Measurements from ENCODE around the gene SLC13A3. TPM values are rescaled to one million over a fixed set of nuclear protein-coding genes. Genes with fewer than 3 reads are reported as not detected.

The SLC13A3 gene
- total RNA-seq, 2 experiments from 2014 or later = not detected

DNA sequence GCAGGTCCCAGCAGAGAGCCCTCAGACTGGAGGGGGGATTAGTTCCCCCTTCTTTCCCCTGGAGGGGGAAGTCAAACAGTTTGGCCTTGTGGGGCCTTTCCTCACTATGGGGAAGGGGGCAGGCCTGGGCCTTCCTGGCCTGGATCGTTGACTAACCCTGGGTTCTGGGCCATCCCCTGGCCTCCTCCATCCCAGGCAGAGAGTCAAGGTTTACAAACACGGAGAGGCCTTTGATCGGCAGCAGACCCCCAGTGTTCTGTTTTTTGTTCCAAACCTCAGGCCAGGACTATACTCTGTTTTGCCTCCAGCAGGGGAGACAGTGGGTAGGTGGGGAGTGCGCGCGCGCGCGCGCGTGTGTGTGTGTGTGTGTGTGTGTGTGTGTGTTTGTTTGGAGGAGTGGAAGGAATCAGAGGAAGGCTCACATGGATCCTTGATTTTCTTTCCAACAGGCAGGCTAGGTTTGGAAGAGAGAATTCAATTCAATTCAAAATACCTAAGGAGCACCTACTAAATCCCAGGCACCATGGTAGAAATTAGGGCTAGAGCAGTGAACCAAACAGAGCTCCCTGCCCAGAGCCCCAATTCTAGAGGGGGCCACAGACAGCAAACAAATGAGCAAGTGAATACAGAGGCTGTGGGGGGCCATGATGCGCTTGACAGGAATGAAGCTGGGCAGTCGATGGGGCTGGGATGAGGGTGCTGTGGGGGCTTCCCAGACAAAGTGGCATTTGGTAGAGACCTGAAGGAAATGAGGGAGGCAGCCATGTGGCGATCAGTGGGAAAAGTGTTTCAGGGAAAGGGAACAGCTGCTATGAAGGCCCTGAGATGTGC lies 23.2 kb upstream of the SLC13A3 start:
- no peaks in the 10 kb centered on the region for H3K27me3 Mint-ChIP-seq
- no peak overlapping the region for H3K4me3 Mint-ChIP-seq
- ATAC-seq (no peak), DNase-seq (no peak)
- peaks cover 8% of the 10 kb centered on the region for H3K36me3 Mint-ChIP-seq (ENCODE audit: low read depth)
- TF ChIP-seq, protein P1, sequence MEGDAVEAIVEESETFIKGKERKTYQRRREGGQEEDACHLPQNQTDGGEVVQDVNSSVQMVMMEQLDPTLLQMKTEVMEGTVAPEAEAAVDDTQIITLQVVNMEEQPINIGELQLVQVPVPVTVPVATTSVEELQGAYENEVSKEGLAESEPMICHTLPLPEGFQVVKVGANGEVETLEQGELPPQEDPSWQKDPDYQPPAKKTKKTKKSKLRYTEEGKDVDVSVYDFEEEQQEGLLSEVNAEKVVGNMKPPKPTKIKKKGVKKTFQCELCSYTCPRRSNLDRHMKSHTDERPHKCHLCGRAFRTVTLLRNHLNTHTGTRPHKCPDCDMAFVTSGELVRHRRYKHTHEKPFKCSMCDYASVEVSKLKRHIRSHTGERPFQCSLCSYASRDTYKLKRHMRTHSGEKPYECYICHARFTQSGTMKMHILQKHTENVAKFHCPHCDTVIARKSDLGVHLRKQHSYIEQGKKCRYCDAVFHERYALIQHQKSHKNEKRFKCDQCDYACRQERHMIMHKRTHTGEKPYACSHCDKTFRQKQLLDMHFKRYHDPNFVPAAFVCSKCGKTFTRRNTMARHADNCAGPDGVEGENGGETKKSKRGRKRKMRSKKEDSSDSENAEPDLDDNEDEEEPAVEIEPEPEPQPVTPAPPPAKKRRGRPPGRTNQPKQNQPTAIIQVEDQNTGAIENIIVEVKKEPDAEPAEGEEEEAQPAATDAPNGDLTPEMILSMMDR (IDR thresholded peaks at IDR 0.05) = no peak
- POLR2A ChIA-PET = no interaction called here
- CTCF ChIA-PET = no interaction called here
- peak overlapping the region; percentile 30 for H3K27ac Mint-ChIP-seq
- intact Hi-C loops (cut with micrococcal nuclease) = no loop called here
- H3K4me1 Mint-ChIP-seq (ENCODE audit: low read depth) = no peaks in the 10 kb centered on the region
- H3K9me3 Mint-ChIP-seq = peaks cover 21% of the 10 kb centered on the region

DNA sequence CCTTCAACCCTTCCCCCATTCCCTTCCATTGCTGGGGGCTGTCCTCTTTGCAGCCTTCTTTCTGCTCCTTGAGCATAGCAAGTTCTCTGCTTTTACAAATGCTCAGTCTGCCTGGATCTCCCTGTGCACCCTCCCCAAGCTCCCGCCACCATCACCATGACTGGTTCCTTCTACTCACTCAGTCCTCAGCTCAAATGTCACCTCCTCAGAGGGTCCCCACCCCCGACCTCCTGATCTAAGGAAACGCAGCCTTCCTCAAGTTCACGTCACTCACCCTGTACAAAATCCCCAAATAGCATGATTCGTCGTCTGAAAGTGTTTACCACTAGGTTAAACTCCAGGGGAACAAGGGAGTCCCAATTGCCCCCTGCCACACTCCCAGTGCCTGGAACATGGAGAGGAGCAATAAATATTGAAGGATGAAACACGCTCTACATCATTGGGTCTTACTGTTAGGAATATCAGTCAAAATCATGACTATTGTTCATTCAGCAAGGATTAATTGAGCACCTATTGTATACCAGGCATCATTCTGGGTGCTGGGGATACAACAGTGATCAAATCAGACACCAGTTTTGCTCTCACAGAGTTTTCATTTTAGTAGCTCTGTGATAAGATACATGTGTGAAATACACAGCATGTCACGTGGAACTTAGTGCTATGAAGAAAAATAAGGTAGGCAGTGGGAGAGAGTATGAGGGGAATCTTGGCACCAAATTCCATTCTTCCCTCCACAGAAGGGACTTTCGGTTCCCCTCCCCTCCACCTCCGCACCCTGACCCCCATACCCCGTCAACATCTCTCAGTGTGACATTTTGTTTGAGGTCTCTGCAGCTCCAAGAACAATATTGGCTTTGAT lies 22.4 kb upstream of the SLC13A3 start:
- TF ChIP-seq, protein P1 (IDR thresholded peaks at IDR 0.05) = no peak
- intact Hi-C loops (cut with micrococcal nuclease) = no loop called here
- Mint-ChIP-seq H3K36me3 (ENCODE audit: low read depth) (peaks cover 11% of the 10 kb centered on the region), H3K9me3 (peaks cover 21% of the 10 kb centered on the region), H3K27me3 (no peaks in the 10 kb centered on the region), H3K4me3 (no peak overlapping the region), H3K4me1 (ENCODE audit: low read depth) (no peaks in the 10 kb centered on the region), H3K27ac (no peak overlapping the region)
- POLR2A ChIA-PET = no interaction called here
- no peak for ATAC-seq
- DNase-seq = no peak
- CTCF ChIA-PET = no interaction called here

DNA sequence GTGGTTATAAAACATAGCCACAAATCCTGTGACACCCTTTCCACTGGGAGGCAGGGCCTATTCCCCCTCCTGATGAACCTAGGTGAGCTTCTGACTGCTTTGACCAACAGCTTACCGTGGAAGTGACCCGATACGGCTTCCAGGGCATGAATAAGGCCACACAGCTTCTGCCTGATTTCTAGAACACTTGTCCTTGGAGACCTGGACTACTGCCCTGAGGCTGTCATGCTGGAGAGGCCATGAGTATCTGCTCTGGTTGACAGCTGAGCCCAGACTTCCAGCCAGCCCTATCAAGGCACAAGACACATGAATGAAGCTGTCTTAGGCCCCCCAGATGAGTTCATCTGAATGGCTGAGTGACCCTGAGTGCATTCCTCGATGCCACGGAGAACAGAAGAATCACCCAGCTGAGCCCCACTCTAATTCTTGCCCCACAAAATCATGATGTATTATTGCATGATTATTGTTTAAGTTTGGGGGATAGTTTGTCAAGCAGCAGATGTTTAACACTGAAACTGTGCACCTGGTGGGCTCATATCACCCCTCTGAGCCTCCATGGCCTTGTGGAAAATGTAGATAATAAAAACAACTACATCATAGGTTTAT lies 21.4 kb upstream of the SLC13A3 start:
- peaks cover 11% of the 10 kb centered on the region for H3K36me3 Mint-ChIP-seq (ENCODE audit: low read depth)
- H3K4me1 Mint-ChIP-seq (ENCODE audit: low read depth) = no peaks in the 10 kb centered on the region
- no peak overlapping the region for H3K27ac Mint-ChIP-seq
- ATAC-seq = no peak
- no peak for DNase-seq
- no peak overlapping the region for H3K4me3 Mint-ChIP-seq
- intact Hi-C loops (cut with micrococcal nuclease) = no loop called here
- POLR2A ChIA-PET = interaction anchor here (0.6 kb wide), 1 partner anchor 25 kb away, joined by 4 read pairs; no protein-coding TSS in a partner anchor
- CTCF ChIA-PET = interaction anchor here (1.4 kb wide), 1 partner anchor 8 kb away, joined by 7 read pairs; no protein-coding TSS in a partner anchor
- peaks cover 21% of the 10 kb centered on the region for H3K9me3 Mint-ChIP-seq
- TF ChIP-seq, protein P1 (IDR thresholded peaks at IDR 0.05) = no peak
- no peaks in the 10 kb centered on the region for H3K27me3 Mint-ChIP-seq

DNA sequence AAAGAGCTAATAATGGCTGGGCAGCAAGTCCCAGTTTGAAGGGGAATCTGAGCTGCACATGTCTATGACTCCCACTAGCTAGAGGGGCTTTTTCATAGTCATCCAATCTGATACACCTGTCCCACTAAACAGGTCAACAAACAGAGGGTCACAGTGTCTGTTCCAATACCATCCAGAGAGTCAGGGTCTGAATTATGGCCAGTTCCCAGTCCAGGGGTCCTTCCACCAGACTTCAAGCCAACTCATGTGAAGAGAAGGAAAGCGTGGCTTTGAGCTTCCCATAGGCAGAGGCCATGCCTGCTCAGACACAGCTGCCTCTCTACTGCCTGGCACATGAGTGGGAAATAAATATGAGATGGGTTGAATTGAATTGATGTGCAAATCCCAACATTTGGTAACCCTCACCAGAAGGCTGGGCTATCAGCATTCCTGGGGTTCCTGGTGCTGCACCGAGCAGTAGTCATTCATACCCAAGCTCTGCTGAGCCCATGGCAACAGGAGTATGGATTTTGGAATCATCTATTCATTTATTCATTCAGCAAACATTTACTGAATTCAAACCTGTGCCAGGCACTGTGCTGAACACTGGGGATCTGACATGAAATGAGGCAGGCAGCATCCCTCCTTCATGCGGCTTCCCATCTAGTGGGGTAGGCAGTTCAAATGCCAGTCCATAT lies 20.7 kb upstream of the SLC13A3 start:
- no peak for ATAC-seq
- Mint-ChIP-seq H3K9me3 (peaks cover 21% of the 10 kb centered on the region), H3K27me3 (no peaks in the 10 kb centered on the region), H3K27ac (no peak overlapping the region), H3K36me3 (ENCODE audit: low read depth) (peaks cover 11% of the 10 kb centered on the region), H3K4me1 (ENCODE audit: low read depth) (no peaks in the 10 kb centered on the region), H3K4me3 (no peak overlapping the region)
- intact Hi-C loops (cut with micrococcal nuclease) = no loop called here
- ChIA-PET CTCF (interaction anchor here (1.4 kb wide), 1 partner anchor 8 kb away, joined by 7 read pairs; no protein-coding TSS in a partner anchor), POLR2A (interaction anchor here (0.7 kb wide), 1 partner anchor 23 kb away, joined by 3 read pairs; no protein-coding TSS in a partner anchor)
- TF ChIP-seq, protein P1 (IDR thresholded peaks at IDR 0.05) = no peak
- DNase-seq = no peak

Data from activated CD8-positive, alpha-beta T cell treated with anti-CD3 and anti-CD28 coated beads for 36 hours (primary cell).